HepG2 (cell line): ENCODE results near the gene CDC27. TPM values are rescaled to one million over a fixed set of nuclear protein-coding genes. Genes with fewer than 3 reads are reported as not detected.

ENCODE experiments used
- CREM ChIP-seq, 2 experiments: sonication (generic) in 1 of 2; formaldehyde crosslinking in 1 of 2; IDR thresholded peaks; 2 replicates each; pipeline versions ENCODE4 v1.4.0 to v1.6.1; 2016 to 2020; ENCODE audit warnings: antibody characterized with exemption in 1 of 2, mild to moderate bottlenecking in 1 of 2, missing genetic modification reagents in 1 of 2
- DMAP1 ChIP-seq: IDR thresholded peaks from 2 replicates; pipeline ENCODE4 v1.6.1; 2016
- LCORL ChIP-seq, 2 experiments: fragments of 450-650 bp in 1 of 2; sonication (generic) in 1 of 2; formaldehyde crosslinking in 1 of 2; IDR thresholded peaks; 2 replicates each; pipeline versions ENCODE4 v1.5.0 to v1.6.1; 2017 to 2020; ENCODE audit warnings: antibody characterized with exemption in 1 of 2, missing genetic modification reagents in 1 of 2
- RARG ChIP-seq: sonication (generic); formaldehyde crosslinking; IDR thresholded peaks from 2 replicates; pipeline ENCODE4 v1.4.0; 2020; ENCODE audit warnings: low read depth, mild to moderate bottlenecking, missing genetic modification reagents
- RELA ChIP-seq: sonication (generic); formaldehyde crosslinking; IDR thresholded peaks from 2 replicates; pipeline ENCODE4 v1.4.0; 2020; ENCODE audit warnings: missing genetic modification reagents
- U2AF2 ChIP-seq: fragments of 200-400 bp; formaldehyde crosslinking; IDR thresholded peaks from 2 replicates; pipeline ENCODE4 v1.6.1; 2017; ENCODE audit warnings: low read depth, mild to moderate bottlenecking, low read length
- ZBTB46 ChIP-seq: sonication (generic); formaldehyde crosslinking; IDR thresholded peaks from 2 replicates; pipeline ENCODE4 v1.4.0; 2020; ENCODE audit warnings: mild to moderate bottlenecking, missing genetic modification reagents, borderline replicate concordance
- ZFP41 ChIP-seq: sonication (generic); formaldehyde crosslinking; IDR thresholded peaks from 2 replicates; pipeline ENCODE4 v1.4.0; 2020; ENCODE audit warnings: mild to moderate bottlenecking, missing genetic modification reagents, borderline replicate concordance
- ZFP91 ChIP-seq: sonication (generic); formaldehyde crosslinking; IDR thresholded peaks from 2 replicates; pipeline ENCODE4 v1.9.0; 2022; ENCODE audit warnings: missing genetic modification reagents, mild to moderate bottlenecking, borderline replicate concordance
- ZNF121 ChIP-seq: sonication (generic); formaldehyde crosslinking; IDR thresholded peaks from 2 replicates; pipeline ENCODE4 v1.5.0; 2020; ENCODE audit warnings: mild to moderate bottlenecking, missing genetic modification reagents
- ZNF230 ChIP-seq: sonication (generic); formaldehyde crosslinking; IDR thresholded peaks from 2 replicates; pipeline ENCODE4 v1.4.0; 2020; ENCODE audit warnings: mild to moderate bottlenecking, missing genetic modification reagents
- ZNF296 ChIP-seq: sonication (generic); formaldehyde crosslinking; conservative IDR thresholded peaks from 2 replicates; pipeline ENCODE4 v1.5.0; 2020; ENCODE audit warnings: mild to moderate bottlenecking, missing genetic modification reagents
- ZNF3 ChIP-seq: IDR thresholded peaks from 2 replicates; pipeline ENCODE4 v1.7.0; 2017; ENCODE audit warnings: inconsistent platforms
- ZNF496 ChIP-seq: sonication (generic); formaldehyde crosslinking; IDR thresholded peaks from 2 replicates; pipeline ENCODE4 v1.8.1; 2023; ENCODE audit warnings: mild to moderate bottlenecking, moderate library complexity, missing genetic modification reagents; ENCODE audit not compliant: insufficient replicate concordance
- ZNF556 ChIP-seq: sonication (generic); formaldehyde crosslinking; IDR thresholded peaks from 2 replicates; pipeline ENCODE4 v1.4.0; 2020; ENCODE audit warnings: mild to moderate bottlenecking, missing genetic modification reagents, borderline replicate concordance
- ZNF639 ChIP-seq: conservative IDR thresholded peaks from 2 replicates; pipeline ENCODE4 v1.6.1; 2018; ENCODE audit warnings: missing genetic modification reagents
- ZNF747 ChIP-seq: sonication (generic); formaldehyde crosslinking; IDR thresholded peaks from 2 replicates; pipeline ENCODE4 v1.8.1; 2023; ENCODE audit warnings: missing genetic modification reagents, mild to moderate bottlenecking, borderline replicate concordance
- ZNF749 ChIP-seq: sonication (generic); formaldehyde crosslinking; IDR thresholded peaks from 2 replicates; pipeline ENCODE4 v1.8.0; 2022; ENCODE audit warnings: mild to moderate bottlenecking, missing genetic modification reagents, moderate library complexity, borderline replicate concordance
- polyA plus RNA-seq, 8 experiments: library from polyadenylated mRNA; depleted of rRNA in 3 of 8; stranded (reverse) in 7 of 8; unstranded in 1 of 8; fragments of >200 nt; fragmentation: Illumina TruSeq in 4 of 8; extraction: Trizol in 4 of 8; gene quantifications; 2 replicates each; pipeline versions ENCODE4 v1.2.1 to v1.2.3, GENCODE V29; 2011 to 2016; ENCODE audit warnings: low read depth in 4 of 8, missing spikeins in 1 of 8, mixed read lengths in 1 of 8; ENCODE audit not compliant: insufficient read depth in 1 of 8
- total RNA-seq, 5 experiments: library from RNA; depleted of rRNA; stranded (reverse); fragments of >200 nt; fragmentation: Illumina TruSeq; extraction: Trizol; gene quantifications; 2 replicates each; pipeline ENCODE4 v1.2.3, GENCODE V29; 2016; ENCODE audit warnings: low read depth in 1 of 5
- TF ChIP-seq, protein P1 (sequence below): sonication (generic); formaldehyde crosslinking; IDR thresholded peaks from 2 replicates; pipeline ENCODE4 v1.4.0; 2020; ENCODE audit warnings: mild to moderate bottlenecking, missing genetic modification reagents
- TF ChIP-seq, protein P2 (sequence below): sonication (generic); formaldehyde crosslinking; IDR thresholded peaks from 2 replicates; pipeline ENCODE4 v1.5.0; 2020; ENCODE audit warnings: missing genetic modification reagents

CDC27 gene
- total and polyA plus RNA-seq, 2 of the 13 experiments (the other 11 are each of a cell fraction or from before 2014, with no cell fraction given): 80.7 to 102 TPM

- TF ChIP-seq, protein P1, sequence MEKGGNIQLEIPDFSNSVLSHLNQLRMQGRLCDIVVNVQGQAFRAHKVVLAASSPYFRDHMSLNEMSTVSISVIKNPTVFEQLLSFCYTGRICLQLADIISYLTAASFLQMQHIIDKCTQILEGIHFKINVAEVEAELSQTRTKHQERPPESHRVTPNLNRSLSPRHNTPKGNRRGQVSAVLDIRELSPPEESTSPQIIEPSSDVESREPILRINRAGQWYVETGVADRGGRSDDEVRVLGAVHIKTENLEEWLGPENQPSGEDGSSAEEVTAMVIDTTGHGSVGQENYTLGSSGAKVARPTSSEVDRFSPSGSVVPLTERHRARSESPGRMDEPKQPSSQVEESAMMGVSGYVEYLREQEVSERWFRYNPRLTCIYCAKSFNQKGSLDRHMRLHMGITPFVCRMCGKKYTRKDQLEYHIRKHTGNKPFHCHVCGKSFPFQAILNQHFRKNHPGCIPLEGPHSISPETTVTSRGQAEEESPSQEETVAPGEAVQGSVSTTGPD: no peak; the same call in none of the 2 replicates
- TF ChIP-seq ZNF556 (CRISPR knock-in tag) (peak; percentile 70; the same call in 1 of the 2 replicates), RARG (CRISPR knock-in tag) (no peak), ZFP41 (no peak; the same call in 1 of the 2 replicates), ZFP91 (peak; percentile 93; the same call in 1 of the 2 replicates), ZNF747 (peak; percentile 97), DMAP1 (peak; percentile 96), ZNF296 (CRISPR knock-in tag) (no peak; the same call in 1 of the 2 replicates), LCORL (IDR thresholded peaks at IDR 0.05) (peak; percentile 99), LCORL (CRISPR knock-in tag; IDR thresholded peaks at IDR 0.05) (peak; percentile 93), ZNF230 (CRISPR knock-in tag) (no peak; the same call in 1 of the 2 replicates), RELA (CRISPR knock-in tag) (no peak), ZNF3 (CRISPR knock-in tag) (no peak; the same call in 1 of the 2 replicates), CREM (IDR thresholded peaks at IDR 0.05) (peak; percentile 12; the same call in 1 of the 2 replicates), CREM (CRISPR knock-in tag; IDR thresholded peaks at IDR 0.05) (no peak), ZNF749 (peak; percentile 88; the same call in 1 of the 2 replicates), ZNF121 (no peak), ZBTB46 (CRISPR knock-in tag) (no peak), U2AF2 (0 out of 2 replicates have a peak, but pooled peaks have one; percentile 75), ZNF639 (CRISPR knock-in tag) (peak; percentile 75), ZNF496 (CRISPR knock-in tag) (no peak)
- TF ChIP-seq, protein P2, sequence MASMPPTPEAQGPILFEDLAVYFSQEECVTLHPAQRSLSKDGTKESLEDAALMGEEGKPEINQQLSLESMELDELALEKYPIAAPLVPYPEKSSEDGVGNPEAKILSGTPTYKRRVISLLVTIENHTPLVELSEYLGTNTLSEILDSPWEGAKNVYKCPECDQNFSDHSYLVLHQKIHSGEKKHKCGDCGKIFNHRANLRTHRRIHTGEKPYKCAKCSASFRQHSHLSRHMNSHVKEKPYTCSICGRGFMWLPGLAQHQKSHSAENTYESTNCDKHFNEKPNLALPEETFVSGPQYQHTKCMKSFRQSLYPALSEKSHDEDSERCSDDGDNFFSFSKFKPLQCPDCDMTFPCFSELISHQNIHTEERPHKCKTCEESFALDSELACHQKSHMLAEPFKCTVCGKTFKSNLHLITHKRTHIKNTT: no peak
Observed at GRCh38 chr17:47188876-47189731, at the start of gene CDC27 (continued).
